A549 (cell line): ENCODE data around the gene CARMIL1. TPM values are rescaled to one million over a fixed set of nuclear protein-coding genes. Genes with fewer than 3 reads are reported as not detected.

Source experiments
- ATAC-seq, 2 experiments: fragments of 200-7000 bp in 1 of 2; fragments of >200 bp in 1 of 2; cut with Nextera tagmentation in 1 of 2; cut with Tn5 transposase in 1 of 2; 3 replicates each; pipeline versions ENCODE4 v1.8.0 to v1.9.1; 2018 to 2020; ENCODE audit warnings: mild to moderate bottlenecking in 1 of 2, moderate library complexity in 1 of 2
- CTCF ChIA-PET: fragments of 300-600 bp; sonication (Branson Sonifier 250); formaldehyde crosslinking; extraction: SDS; loops from one replicate; lab custom pipeline; 2021; ENCODE audit warnings: antibody characterized with exemption, inconsistent platforms; lab: Yijun Ruan, JAX
- POLR2A ChIA-PET: fragments of 350-600 bp; formaldehyde crosslinking; extraction: SDS; loops from one replicate; lab custom pipeline; 2021; ENCODE audit warnings: antibody characterized with exemption, inconsistent platforms; lab: Yijun Ruan, JAX
- DNase-seq, 2 experiments: peaks; one replicate each; pipeline versions ENCODE4 v3.0.0 to v3.0.0-alpha.2; 2011 to 2016; ENCODE audit warnings: low read depth in 1 of 2, low spot score in 1 of 2
- FAIRE-seq: peaks from 2 replicates; lab custom pipeline; 2011; peaks lifted over from hg19 to GRCh38; lab: Jason Lieb, UNC
- H3K27ac ChIP-seq, 2 experiments: fragments of >200 bp; sonication (Bioruptor Twin); formaldehyde crosslinking; 3 replicates each; pipeline ENCODE4 v1.5.1; 2016 to 2017
- H3K4me1 ChIP-seq: fragments of >200 bp; sonication (Bioruptor Twin); formaldehyde crosslinking; 3 replicates; pipeline ENCODE4 v1.6.1; 2016
- H3K4me2 ChIP-seq: fragments of >200 bp; sonication (Bioruptor Twin); formaldehyde crosslinking; 3 replicates; pipeline ENCODE4 v1.6.1; 2016
- H3K4me3 ChIP-seq: fragments of >200 bp; sonication (Bioruptor Twin); formaldehyde crosslinking; 3 replicates; pipeline ENCODE4 v1.5.1; 2016
- H3K9me3 ChIP-seq: fragments of >200 bp; sonication (Bioruptor Twin); formaldehyde crosslinking; 3 replicates; pipeline ENCODE4 v1.6.1; 2016
- BHLHE40 ChIP-seq: IDR thresholded peaks from 2 replicates; pipeline ENCODE4 v1.6.1; 2012; ENCODE audit warnings: low read depth, low read length, inconsistent platforms
- EHF ChIP-seq: fragments of 250-450 bp; sonication (Bioruptor Pico); IDR thresholded peaks from 2 replicates; pipeline ENCODE4 v1.5.0; 2020; ENCODE audit warnings: mild to moderate bottlenecking
- EP300 ChIP-seq, 2 experiments: fragments of >200 bp; sonication (Bioruptor Twin); formaldehyde crosslinking; IDR thresholded peaks; 2 replicates in 1 of 2; 3 replicates in 1 of 2; pipeline ENCODE4 v1.6.1; 2016 to 2017
- GATA3 ChIP-seq: IDR thresholded peaks from 2 replicates; pipeline ENCODE4 v1.6.1; 2012; ENCODE audit warnings: borderline replicate concordance
- HDAC2 ChIP-seq: fragments of 200-600 bp; sonication (generic); IDR thresholded peaks from 2 replicates; pipeline ENCODE4 v1.6.1; 2016
- HEYL ChIP-seq: fragments of 250-450 bp; sonication (Bioruptor Pico); IDR thresholded peaks from 2 replicates; pipeline ENCODE4 v1.8.0; 2021; ENCODE audit warnings: mild to moderate bottlenecking, moderate library complexity
- JUN ChIP-seq, 2 experiments: fragments of >200 bp; sonication (Bioruptor Twin); formaldehyde crosslinking; IDR thresholded peaks; 2 replicates in 1 of 2; 3 replicates in 1 of 2; pipeline ENCODE4 v1.6.1; 2016 to 2017
- KDM5A ChIP-seq: fragments of 200-600 bp; sonication (generic); IDR thresholded peaks from 2 replicates; pipeline ENCODE4 v1.6.1; 2016; ENCODE audit warnings: antibody characterized with exemption, mild to moderate bottlenecking
- MYC ChIP-seq: IDR thresholded peaks from 2 replicates; pipeline ENCODE4 v1.6.1; 2012; ENCODE audit warnings: mild to moderate bottlenecking, inconsistent platforms, low read length, improper control_type of control experiment, borderline replicate concordance
- NFE2L2 ChIP-seq: fragments of 150-350 bp; conservative IDR thresholded peaks from 2 replicates; pipeline ENCODE4 v1.6.1; 2014; ENCODE audit warnings: low read length
- NPAS2 ChIP-seq: fragments of 250-450 bp; sonication (Bioruptor Pico); IDR thresholded peaks from 2 replicates; pipeline ENCODE4 v1.8.0; 2022; ENCODE audit warnings: mild to moderate bottlenecking, moderate library complexity, borderline replicate concordance
- RAD21 ChIP-seq, 2 experiments: fragments of >200 bp in 1 of 2; sonication (Bioruptor Twin) in 1 of 2; formaldehyde crosslinking in 1 of 2; IDR thresholded peaks in 1 of 2; conservative IDR thresholded peaks in 1 of 2; 2 replicates in 1 of 2; 3 replicates in 1 of 2; pipeline ENCODE4 v1.6.1; 2012 to 2018; ENCODE audit warnings: inconsistent platforms in 1 of 2
- RNF2 ChIP-seq: fragments of 200-600 bp; sonication (generic); IDR thresholded peaks from 2 replicates; pipeline ENCODE4 v1.6.1; 2016; ENCODE audit warnings: low read depth, mild to moderate bottlenecking, antibody characterized with exemption, moderate library complexity, borderline replicate concordance
- SMC3 ChIP-seq: fragments of >200 bp; sonication (Bioruptor Twin); formaldehyde crosslinking; IDR thresholded peaks from 3 replicates; pipeline ENCODE4 v1.6.1; 2018; ENCODE audit warnings: inconsistent platforms
- SREBF2 ChIP-seq: fragments of 450-650 bp; IDR thresholded peaks from 2 replicates; pipeline ENCODE4 v1.6.1; 2014; ENCODE audit warnings: mild to moderate bottlenecking, moderate library complexity
- TP53 ChIP-seq: fragments of 250-450 bp; sonication (Bioruptor Pico); IDR thresholded peaks from 2 replicates; pipeline ENCODE4 v1.5.0; 2021; ENCODE audit warnings: mild to moderate bottlenecking, moderate library complexity
- ZNF302 ChIP-seq: fragments of 250-450 bp; sonication (Bioruptor Pico); IDR thresholded peaks from 2 replicates; pipeline ENCODE4 v1.9.0; 2021; ENCODE audit warnings: inconsistent platforms, mild to moderate bottlenecking, moderate library complexity
- WGBS: methylation state at CpG from one replicate; pipeline ENCODE4 v1.1.6; 2017; ENCODE audit errors: missing lambda C conversion rate; 5-methylcytosine and 5-hydroxymethylcytosine counted together
- polyA plus RNA-seq, 4 experiments: library from polyadenylated mRNA; depleted of rRNA in 3 of 4; stranded (reverse); fragments of >200 nt; fragmentation: RNase III in 1 of 4; extraction: RNeasy Plus Mini Kit Qiagen cat#74134 plus additional on column Dnase treatment in 1 of 4; gene quantifications; 2 replicates in 3 of 4; 3 replicates in 1 of 4; pipeline ENCODE4 v1.2.3, GENCODE V29; 2011 to 2017
- TF ChIP-seq, protein P1 (sequence below): IDR thresholded peaks from 2 replicates; pipeline ENCODE4 v1.6.1; 2012
- TF ChIP-seq, protein P2 (sequence below): fragments of 450-650 bp; IDR thresholded peaks from 2 replicates; pipeline ENCODE4 v1.6.1; 2014; ENCODE audit warnings: antibody characterized with exemption
- TF ChIP-seq, protein P3 (sequence below): fragments of 200-600 bp; sonication (generic); IDR thresholded peaks from 2 replicates; pipeline ENCODE4 v1.6.1; 2016; ENCODE audit warnings: antibody characterized with exemption, mild to moderate bottlenecking, moderate library complexity

The CARMIL1 gene
- polyA plus RNA-seq, 2 of the 4 experiments (the other 2 are of a cell fraction), result 11.5 to 11.8 TPM

DNA sequence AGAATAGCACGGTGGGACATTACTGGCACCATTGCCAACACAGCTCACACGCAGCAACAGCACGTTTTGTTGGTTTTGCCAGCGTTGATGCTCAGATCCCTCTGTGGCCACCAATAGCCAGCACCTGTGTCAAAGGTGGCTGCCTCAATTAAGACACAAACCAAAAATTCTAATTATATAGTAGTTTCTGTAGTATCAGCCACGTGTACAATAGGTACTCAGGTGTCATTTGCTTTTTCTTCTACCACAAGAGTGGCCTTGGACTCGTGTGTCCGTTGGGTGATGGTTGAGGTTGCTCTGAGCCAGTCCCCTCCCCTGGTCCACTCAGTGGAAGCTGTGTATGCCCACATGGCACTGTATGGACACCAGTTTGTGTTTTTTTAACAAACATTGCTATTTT is 105.1 kb downstream of the CARMIL1 start:
- FAIRE-seq, result no peak
- no peaks in the 10 kb centered on the region for H3K4me1 ChIP-seq
- H3K27ac ChIP-seq, result no peak overlapping the region
- 82% methylated on average over 7 of the region's 7 CpGs for WGBS
- DNase-seq, result no peak
- no peak overlapping the region for H3K4me2 ChIP-seq
- no peaks in the 10 kb centered on the region for H3K9me3 ChIP-seq
- CTCF ChIA-PET, result no interaction called here
- TF ChIP-seq, protein P1, sequence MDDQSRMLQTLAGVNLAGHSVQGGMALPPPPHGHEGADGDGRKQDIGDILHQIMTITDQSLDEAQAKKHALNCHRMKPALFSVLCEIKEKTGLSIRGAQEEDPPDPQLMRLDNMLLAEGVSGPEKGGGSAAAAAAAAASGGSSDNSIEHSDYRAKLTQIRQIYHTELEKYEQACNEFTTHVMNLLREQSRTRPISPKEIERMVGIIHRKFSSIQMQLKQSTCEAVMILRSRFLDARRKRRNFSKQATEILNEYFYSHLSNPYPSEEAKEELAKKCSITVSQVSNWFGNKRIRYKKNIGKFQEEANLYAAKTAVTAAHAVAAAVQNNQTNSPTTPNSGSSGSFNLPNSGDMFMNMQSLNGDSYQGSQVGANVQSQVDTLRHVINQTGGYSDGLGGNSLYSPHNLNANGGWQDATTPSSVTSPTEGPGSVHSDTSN, result no peak
- TF ChIP-seq, all 56 proteins: peak for 0
- POLR2A ChIA-PET, result no interaction called here
- ATAC-seq, result no peak
- no peak overlapping the region for H3K4me3 ChIP-seq

DNA sequence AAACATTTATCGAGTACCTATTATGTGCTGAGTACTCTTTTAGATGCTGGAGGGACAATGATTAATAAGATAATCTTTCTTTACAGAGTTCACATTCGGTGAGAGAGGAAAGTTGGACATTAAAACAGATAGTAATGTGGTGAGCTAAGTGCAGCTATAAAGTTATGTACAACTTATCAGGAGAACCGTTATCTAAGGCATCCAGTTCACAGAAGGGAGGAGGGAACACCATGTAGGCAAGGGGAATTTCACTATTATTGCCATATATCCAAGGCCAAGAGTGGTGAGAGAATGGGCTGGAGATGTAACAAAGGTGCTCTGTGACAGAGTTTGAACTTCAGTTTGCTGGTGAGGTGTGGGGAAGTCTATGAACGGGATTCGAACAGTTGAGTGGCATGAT is 105.8 kb downstream of the CARMIL1 start:
- ChIA-PET CTCF (no interaction called here), POLR2A (no interaction called here)
- no peak overlapping the region for H3K4me3 ChIP-seq
- no peak for DNase-seq
- no peak for FAIRE-seq
- 79% methylated on average over 5 of the region's 5 CpGs for WGBS
- H3K4me2 ChIP-seq, result no peak overlapping the region
- no peak for TF ChIP-seq RNF2
- no peaks in the 10 kb centered on the region for H3K4me1 ChIP-seq
- H3K9me3 ChIP-seq, result no peaks in the 10 kb centered on the region
- no peak for ATAC-seq
- no peak overlapping the region for H3K27ac ChIP-seq

DNA sequence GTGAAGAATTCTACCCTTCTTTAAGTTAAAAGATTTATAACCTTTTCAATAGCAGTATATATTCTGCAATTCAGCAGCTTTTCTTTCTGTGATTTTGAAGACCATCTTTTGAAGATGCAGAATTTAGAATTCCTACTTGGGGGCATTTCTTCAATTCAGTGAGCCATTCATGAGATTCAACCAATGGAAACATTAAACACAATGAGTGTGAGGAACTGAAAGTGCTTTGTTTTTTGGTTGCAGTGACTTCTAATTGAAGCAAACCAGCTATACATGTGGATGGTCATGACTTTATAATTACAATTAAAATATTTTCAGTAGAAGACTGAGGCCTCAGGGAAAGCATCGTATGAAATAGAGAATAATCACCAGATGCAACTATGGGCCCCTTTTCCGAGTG is 108.3 kb downstream of the CARMIL1 start:
- 92% methylated on average over 2 of the region's 2 CpGs for WGBS
- no peak overlapping the region for H3K4me3 ChIP-seq
- no peak for FAIRE-seq
- no peak for DNase-seq
- ATAC-seq, result no peak
- no peak overlapping the region for H3K27ac ChIP-seq
- no peak for TF ChIP-seq SREBF2
- TF ChIP-seq EP300 (IDR thresholded peaks at IDR 0.05), result no peak
- no peak for TF ChIP-seq ZNF302 (CRISPR knock-in tag)
- TF ChIP-seq, protein P2, sequence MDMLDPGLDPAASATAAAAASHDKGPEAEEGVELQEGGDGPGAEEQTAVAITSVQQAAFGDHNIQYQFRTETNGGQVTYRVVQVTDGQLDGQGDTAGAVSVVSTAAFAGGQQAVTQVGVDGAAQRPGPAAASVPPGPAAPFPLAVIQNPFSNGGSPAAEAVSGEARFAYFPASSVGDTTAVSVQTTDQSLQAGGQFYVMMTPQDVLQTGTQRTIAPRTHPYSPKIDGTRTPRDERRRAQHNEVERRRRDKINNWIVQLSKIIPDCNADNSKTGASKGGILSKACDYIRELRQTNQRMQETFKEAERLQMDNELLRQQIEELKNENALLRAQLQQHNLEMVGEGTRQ, result no peak
- no peak for TF ChIP-seq BHLHE40
- no peak for TF ChIP-seq HEYL (CRISPR knock-in tag)
- TF ChIP-seq NFE2L2, result no peak
- TF ChIP-seq, all 56 proteins: peak for 0
- ChIA-PET CTCF (no interaction called here), POLR2A (no interaction called here)
- Histone ChIP-seq H3K4me1 (no peaks in the 10 kb centered on the region), H3K9me3 (no peaks in the 10 kb centered on the region), H3K4me2 (no peak overlapping the region)

DNA sequence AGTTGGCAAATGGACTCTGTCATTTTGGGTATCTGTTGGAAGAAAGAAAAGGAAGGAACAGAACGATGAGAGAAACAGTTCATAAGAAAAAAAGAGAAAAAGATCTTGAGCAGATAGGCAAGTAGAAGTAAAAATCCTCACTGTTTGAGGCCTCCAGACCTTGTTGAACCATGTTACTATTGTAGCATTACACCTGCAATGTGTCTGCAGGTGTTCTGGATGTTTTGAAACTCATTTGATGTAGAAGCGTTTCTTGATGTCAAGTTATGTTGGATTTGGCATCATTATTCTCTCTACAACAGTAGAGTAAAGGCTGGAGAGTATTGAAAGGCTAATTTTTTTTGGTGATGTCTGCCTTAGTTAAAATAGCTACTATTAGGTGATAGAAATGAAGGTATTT is 108.7 kb downstream of the CARMIL1 start:
- ATAC-seq (no peak), DNase-seq (no peak), FAIRE-seq (no peak)
- Histone ChIP-seq H3K4me2 (no peak overlapping the region), H3K27ac (no peak overlapping the region), H3K9me3 (no peaks in the 10 kb centered on the region), H3K4me3 (no peak overlapping the region), H3K4me1 (no peaks in the 10 kb centered on the region)
- ChIA-PET POLR2A (no interaction called here), CTCF (no interaction called here)
- 71% methylated on average over 2 of the region's 2 CpGs for WGBS
- no peak for TF ChIP-seq RNF2
- TF ChIP-seq NPAS2 (CRISPR knock-in tag), result no peak
- TF ChIP-seq NFE2L2, result no peak
- TF ChIP-seq GATA3, result no peak
- TF ChIP-seq JUN (IDR thresholded peaks at IDR 0.05), result no peak
- TF ChIP-seq, protein P1, result no peak
- TF ChIP-seq KDM5A, result no peak
- TF ChIP-seq EHF (CRISPR knock-in tag), result no peak
- no peak for TF ChIP-seq SMC3
- no peak for TF ChIP-seq TP53
- TF ChIP-seq, protein P3, sequence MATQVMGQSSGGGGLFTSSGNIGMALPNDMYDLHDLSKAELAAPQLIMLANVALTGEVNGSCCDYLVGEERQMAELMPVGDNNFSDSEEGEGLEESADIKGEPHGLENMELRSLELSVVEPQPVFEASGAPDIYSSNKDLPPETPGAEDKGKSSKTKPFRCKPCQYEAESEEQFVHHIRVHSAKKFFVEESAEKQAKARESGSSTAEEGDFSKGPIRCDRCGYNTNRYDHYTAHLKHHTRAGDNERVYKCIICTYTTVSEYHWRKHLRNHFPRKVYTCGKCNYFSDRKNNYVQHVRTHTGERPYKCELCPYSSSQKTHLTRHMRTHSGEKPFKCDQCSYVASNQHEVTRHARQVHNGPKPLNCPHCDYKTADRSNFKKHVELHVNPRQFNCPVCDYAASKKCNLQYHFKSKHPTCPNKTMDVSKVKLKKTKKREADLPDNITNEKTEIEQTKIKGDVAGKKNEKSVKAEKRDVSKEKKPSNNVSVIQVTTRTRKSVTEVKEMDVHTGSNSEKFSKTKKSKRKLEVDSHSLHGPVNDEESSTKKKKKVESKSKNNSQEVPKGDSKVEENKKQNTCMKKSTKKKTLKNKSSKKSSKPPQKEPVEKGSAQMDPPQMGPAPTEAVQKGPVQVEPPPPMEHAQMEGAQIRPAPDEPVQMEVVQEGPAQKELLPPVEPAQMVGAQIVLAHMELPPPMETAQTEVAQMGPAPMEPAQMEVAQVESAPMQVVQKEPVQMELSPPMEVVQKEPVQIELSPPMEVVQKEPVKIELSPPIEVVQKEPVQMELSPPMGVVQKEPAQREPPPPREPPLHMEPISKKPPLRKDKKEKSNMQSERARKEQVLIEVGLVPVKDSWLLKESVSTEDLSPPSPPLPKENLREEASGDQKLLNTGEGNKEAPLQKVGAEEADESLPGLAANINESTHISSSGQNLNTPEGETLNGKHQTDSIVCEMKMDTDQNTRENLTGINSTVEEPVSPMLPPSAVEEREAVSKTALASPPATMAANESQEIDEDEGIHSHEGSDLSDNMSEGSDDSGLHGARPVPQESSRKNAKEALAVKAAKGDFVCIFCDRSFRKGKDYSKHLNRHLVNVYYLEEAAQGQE, result no peak
- no peak for TF ChIP-seq ZNF302 (CRISPR knock-in tag)
- no peak for TF ChIP-seq HDAC2
- TF ChIP-seq MYC, result no peak
- no peak for TF ChIP-seq RAD21 (conservative IDR thresholded peaks at IDR 0.05 in 1 of 2, IDR thresholded peaks at IDR 0.05 in 1 of 2)
